Measurements from ENCODE around the gene ARHGAP6.

- no peak for TF ChIP-seq CTCF (IDR thresholded peaks at IDR 0.05)
- no peak for TF ChIP-seq POLR2A (IDR thresholded peaks at IDR 0.05)
Observed at GRCh38 chrX:11451151-11451550, 214.6 kb downstream of the ARHGAP6 start.

Data from heart left ventricle (tissue), 13 donors.